ENCODE measurements around the gene WDR5B. TPM values are rescaled to one million over a fixed set of nuclear protein-coding genes. Genes with fewer than 3 reads are reported as not detected.
"Not testable (repeated sequence)": the region's sequence is repeated elsewhere in the genome, so short reads cannot be mapped to it uniquely, and the experiment has no call there.

The WDR5B gene
- total RNA-seq, 1 donor from 2014 or later, result 4.7 TPM

- not testable (repeated sequence) for H3K9ac ChIP-seq (ENCODE audit: low read depth in 1 of 3, low read length in 3 of 3); H3K27me3 ChIP-seq (ENCODE audit: control insufficient read depth in 3 of 3, insufficient read depth in 3 of 3, low read length in 3 of 3); H3K27ac ChIP-seq (ENCODE audit: low read depth, low read length); H3K4me1 ChIP-seq (ENCODE audit: control insufficient read depth in 3 of 3, insufficient read depth in 3 of 3, low read length in 3 of 3); H3K9me3 ChIP-seq (ENCODE audit: control insufficient read depth in 3 of 3, low read length in 3 of 3); H3K4me3 ChIP-seq (ENCODE audit: low read length in 3 of 3)
- H3K36me3 ChIP-seq (ENCODE audit: control insufficient read depth in 3 of 3, insufficient read depth in 3 of 3, low read length in 3 of 3), result peaks cover 26 to 39% (median 32%) of the 10 kb centered on the region in 3 donors
Measured at GRCh38 chr3:122443762-122444490, 28.1 kb upstream of the WDR5B start.

- Histone ChIP-seq H3K27ac (ENCODE audit: low read depth, low read length) (no peak overlapping the region), H3K36me3 (ENCODE audit: control insufficient read depth in 3 of 3, insufficient read depth in 3 of 3, low read length in 3 of 3) (peaks cover 27 to 40% (median 35%) of the 10 kb centered on the region in 3 donors), H3K4me1 (ENCODE audit: control insufficient read depth in 3 of 3, insufficient read depth in 3 of 3, low read length in 3 of 3) (no peaks in the 10 kb centered on the region), H3K4me3 (ENCODE audit: low read length in 3 of 3) (no peak overlapping the region), H3K27me3 (ENCODE audit: control insufficient read depth in 3 of 3, insufficient read depth in 3 of 3, low read length in 3 of 3) (no peaks in the 10 kb centered on the region), H3K9ac (ENCODE audit: low read depth in 1 of 3, low read length in 3 of 3) (no peak overlapping the region), H3K9me3 (ENCODE audit: control insufficient read depth in 3 of 3, low read length in 3 of 3) (no peaks in the 10 kb centered on the region)
Measured at GRCh38 chr3:122443090-122443489, 27.2 kb upstream of the WDR5B start.

- Histone ChIP-seq H3K4me1 (ENCODE audit: control insufficient read depth in 3 of 3, insufficient read depth in 3 of 3, low read length in 3 of 3) (no peaks in the 10 kb centered on the region), H3K9ac (ENCODE audit: low read depth in 1 of 3, low read length in 3 of 3) (no peak overlapping the region), H3K9me3 (ENCODE audit: control insufficient read depth in 3 of 3, low read length in 3 of 3) (no peaks in the 10 kb centered on the region), H3K27me3 (ENCODE audit: control insufficient read depth in 3 of 3, insufficient read depth in 3 of 3, low read length in 3 of 3) (no peaks in the 10 kb centered on the region), H3K27ac (ENCODE audit: low read depth, low read length) (no peak overlapping the region), H3K36me3 (ENCODE audit: control insufficient read depth in 3 of 3, insufficient read depth in 3 of 3, low read length in 3 of 3) (peaks cover 40 to 59% (median 42%) of the 10 kb centered on the region in 3 donors), H3K4me3 (ENCODE audit: low read length in 3 of 3) (no peak overlapping the region)
Measured at GRCh38 chr3:122435950-122436349, 20.1 kb upstream of the WDR5B start.

GRCh38 chr3:122430371-122430770 lies 14.5 kb upstream of the WDR5B start:
- H3K9ac ChIP-seq (ENCODE audit: low read depth in 1 of 3, low read length in 3 of 3), result no peak overlapping the region
- no peaks in the 10 kb centered on the region for H3K4me1 ChIP-seq (ENCODE audit: control insufficient read depth in 3 of 3, insufficient read depth in 3 of 3, low read length in 3 of 3)
- no peaks in the 10 kb centered on the region for H3K9me3 ChIP-seq (ENCODE audit: control insufficient read depth in 3 of 3, low read length in 3 of 3)
- H3K27me3 ChIP-seq (ENCODE audit: control insufficient read depth in 3 of 3, insufficient read depth in 3 of 3, low read length in 3 of 3), result no peaks in the 10 kb centered on the region
- no peak overlapping the region for H3K4me3 ChIP-seq (ENCODE audit: low read length in 3 of 3)
- no peak overlapping the region for H3K27ac ChIP-seq (ENCODE audit: low read depth, low read length)
- peaks cover 21 to 46% (median 25%) of the 10 kb centered on the region in 3 donors for H3K36me3 ChIP-seq (ENCODE audit: control insufficient read depth in 3 of 3, insufficient read depth in 3 of 3, low read length in 3 of 3)

- Histone ChIP-seq H3K27ac (ENCODE audit: low read depth, low read length) (no peak overlapping the region), H3K9ac (ENCODE audit: low read depth in 1 of 3, low read length in 3 of 3) (no peak overlapping the region), H3K9me3 (ENCODE audit: control insufficient read depth in 3 of 3, low read length in 3 of 3) (no peaks in the 10 kb centered on the region), H3K27me3 (ENCODE audit: control insufficient read depth in 3 of 3, insufficient read depth in 3 of 3, low read length in 3 of 3) (no peaks in the 10 kb centered on the region), H3K4me1 (ENCODE audit: control insufficient read depth in 3 of 3, insufficient read depth in 3 of 3, low read length in 3 of 3) (no peaks in the 10 kb centered on the region), H3K4me3 (ENCODE audit: low read length in 3 of 3) (no peak overlapping the region), H3K36me3 (ENCODE audit: control insufficient read depth in 3 of 3, insufficient read depth in 3 of 3, low read length in 3 of 3) (peaks cover 15 to 40% (median 27%) of the 10 kb centered on the region in 3 donors)
Measured at GRCh38 chr3:122427857-122428471, 12.1 kb upstream of the WDR5B start.

GRCh38 chr3:122421836-122422235 lies 6.0 kb upstream of the WDR5B start:
- Histone ChIP-seq H3K4me3 (ENCODE audit: low read length in 3 of 3) (no peak overlapping the region), H3K27me3 (ENCODE audit: control insufficient read depth in 3 of 3, insufficient read depth in 3 of 3, low read length in 3 of 3) (no peaks in the 10 kb centered on the region), H3K4me1 (ENCODE audit: control insufficient read depth in 3 of 3, insufficient read depth in 3 of 3, low read length in 3 of 3) (peaks cover 6 to 13% (median 11%) of the 10 kb centered on the region in 3 donors), H3K9me3 (ENCODE audit: control insufficient read depth in 3 of 3, low read length in 3 of 3) (no peaks in the 10 kb centered on the region), H3K27ac (ENCODE audit: low read depth, low read length) (no peak overlapping the region), H3K36me3 (ENCODE audit: control insufficient read depth in 3 of 3, insufficient read depth in 3 of 3, low read length in 3 of 3) (peaks cover 14 to 20% (median 16%) of the 10 kb centered on the region in 3 donors), H3K9ac (ENCODE audit: low read depth in 1 of 3, low read length in 3 of 3) (no peak overlapping the region)

GRCh38 chr3:122421101-122421500 lies 5.2 kb upstream of the WDR5B start:
- Histone ChIP-seq H3K36me3 (ENCODE audit: control insufficient read depth in 3 of 3, insufficient read depth in 3 of 3, low read length in 3 of 3) (peaks cover 7 to 13% (median 9%) of the 10 kb centered on the region in 3 donors), H3K27ac (ENCODE audit: low read depth, low read length) (no peak overlapping the region), H3K27me3 (ENCODE audit: control insufficient read depth in 3 of 3, insufficient read depth in 3 of 3, low read length in 3 of 3) (no peaks in the 10 kb centered on the region), H3K4me3 (ENCODE audit: low read length in 3 of 3) (no peak overlapping the region), H3K4me1 (ENCODE audit: control insufficient read depth in 3 of 3, insufficient read depth in 3 of 3, low read length in 3 of 3) (peaks cover 6 to 13% (median 12%) of the 10 kb centered on the region in 3 donors), H3K9ac (ENCODE audit: low read depth in 1 of 3, low read length in 3 of 3) (no peak overlapping the region), H3K9me3 (ENCODE audit: control insufficient read depth in 3 of 3, low read length in 3 of 3) (no peaks in the 10 kb centered on the region)

GRCh38 chr3:122416966-122417365 lies 1.1 kb upstream of the WDR5B start:
- peaks cover 0 to 8% (median 2%) of the 10 kb centered on the region in 3 donors for H3K36me3 ChIP-seq (ENCODE audit: control insufficient read depth in 3 of 3, insufficient read depth in 3 of 3, low read length in 3 of 3)
- peak overlapping the region; percentile 91 to 96 (median 93) for H3K9ac ChIP-seq (ENCODE audit: low read depth in 1 of 3, low read length in 3 of 3)
- peaks cover 16 to 42% (median 23%) of the 10 kb centered on the region in 3 donors for H3K4me1 ChIP-seq (ENCODE audit: control insufficient read depth in 3 of 3, insufficient read depth in 3 of 3, low read length in 3 of 3)
- H3K27me3 ChIP-seq (ENCODE audit: control insufficient read depth in 3 of 3, insufficient read depth in 3 of 3, low read length in 3 of 3), result no peaks in the 10 kb centered on the region
- H3K4me3 ChIP-seq (ENCODE audit: low read length in 3 of 3), result peak overlapping the region; percentile 90 to 92 (median 91)
- H3K9me3 ChIP-seq (ENCODE audit: control insufficient read depth in 3 of 3, low read length in 3 of 3), result no peaks in the 10 kb centered on the region
- peak overlapping the region; percentile 94 for H3K27ac ChIP-seq (ENCODE audit: low read depth, low read length)

- Histone ChIP-seq H3K9me3 (ENCODE audit: control insufficient read depth in 3 of 3, low read length in 3 of 3) (no peaks in the 10 kb centered on the region), H3K4me1 (ENCODE audit: control insufficient read depth in 3 of 3, insufficient read depth in 3 of 3, low read length in 3 of 3) (peaks cover 14 to 40% (median 23%) of the 10 kb centered on the region in 3 donors), H3K4me3 (ENCODE audit: low read length in 3 of 3) (peak overlapping the region; percentile 90 to 92 (median 91)), H3K36me3 (ENCODE audit: control insufficient read depth in 3 of 3, insufficient read depth in 3 of 3, low read length in 3 of 3) (peaks cover 4 to 15% (median 8%) of the 10 kb centered on the region in 3 donors), H3K27me3 (ENCODE audit: control insufficient read depth in 3 of 3, insufficient read depth in 3 of 3, low read length in 3 of 3) (no peaks in the 10 kb centered on the region), H3K27ac (ENCODE audit: low read depth, low read length) (peak overlapping the region; percentile 94), H3K9ac (ENCODE audit: low read depth in 1 of 3, low read length in 3 of 3) (peak overlapping the region; percentile 91 to 96 (median 93))
Measured at GRCh38 chr3:122415104-122415744, 638 bp downstream of the WDR5B start.

GRCh38 chr3:122414391-122414790 lies 1.5 kb downstream of the WDR5B start:
- H3K27me3 ChIP-seq (ENCODE audit: control insufficient read depth in 3 of 3, insufficient read depth in 3 of 3, low read length in 3 of 3), result no peaks in the 10 kb centered on the region
- no peaks in the 10 kb centered on the region for H3K9me3 ChIP-seq (ENCODE audit: control insufficient read depth in 3 of 3, low read length in 3 of 3)
- peak overlapping the region in 1 of 3 donors; percentile 8 for H3K9ac ChIP-seq (ENCODE audit: low read depth in 1 of 3, low read length in 3 of 3)
- H3K36me3 ChIP-seq (ENCODE audit: control insufficient read depth in 3 of 3, insufficient read depth in 3 of 3, low read length in 3 of 3), result peaks cover 10 to 17% (median 15%) of the 10 kb centered on the region in 3 donors
- H3K27ac ChIP-seq (ENCODE audit: low read depth, low read length), result no peak overlapping the region
- peaks cover 12 to 38% (median 23%) of the 10 kb centered on the region in 3 donors for H3K4me1 ChIP-seq (ENCODE audit: control insufficient read depth in 3 of 3, insufficient read depth in 3 of 3, low read length in 3 of 3)
- H3K4me3 ChIP-seq (ENCODE audit: low read length in 3 of 3), result peak overlapping the region in 1 of 3 donors; percentile 91
